HG03457 (cell line): ENCODE data around the gene ALDH1L2.

ENCODE experiments used
- ATAC-seq: cut with Tn5 transposase; IDR thresholded peaks from one replicate; pipeline ENCODE4 v1.9.1; 2021; ENCODE audit warnings: moderate number of reproducible peaks; ENCODE audit not compliant: unreplicated experiment

Gene ALDH1L2

GRCh38 chr12:105083551-105084105, 630 bp downstream of the ALDH1L2 start:
- ATAC-seq = no peak

DNA sequence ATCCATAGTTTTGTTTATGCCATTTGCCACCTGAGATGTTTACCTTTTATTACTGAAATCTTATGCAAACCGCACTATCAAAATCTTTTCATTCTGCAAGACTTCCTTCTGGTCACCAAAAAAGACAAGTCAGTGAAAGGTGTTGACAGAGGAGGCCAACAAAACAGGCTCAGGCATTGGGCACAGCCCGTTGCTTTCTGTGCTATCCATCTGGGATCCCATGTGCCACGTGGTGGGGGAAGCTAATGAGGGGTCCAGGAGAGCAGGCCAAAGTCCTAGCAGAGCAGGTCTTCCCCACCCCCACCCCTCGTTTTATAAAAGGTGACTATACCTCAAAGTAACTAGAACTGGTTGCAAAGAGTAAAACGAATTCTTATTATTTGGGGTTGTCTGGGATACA, 1.2 kb downstream of the ALDH1L2 start:
- ATAC-seq = no peak

GRCh38 chr12:105078712-105079570, 5.3 kb downstream of the ALDH1L2 start:
- ATAC-seq = no peak

DNA sequence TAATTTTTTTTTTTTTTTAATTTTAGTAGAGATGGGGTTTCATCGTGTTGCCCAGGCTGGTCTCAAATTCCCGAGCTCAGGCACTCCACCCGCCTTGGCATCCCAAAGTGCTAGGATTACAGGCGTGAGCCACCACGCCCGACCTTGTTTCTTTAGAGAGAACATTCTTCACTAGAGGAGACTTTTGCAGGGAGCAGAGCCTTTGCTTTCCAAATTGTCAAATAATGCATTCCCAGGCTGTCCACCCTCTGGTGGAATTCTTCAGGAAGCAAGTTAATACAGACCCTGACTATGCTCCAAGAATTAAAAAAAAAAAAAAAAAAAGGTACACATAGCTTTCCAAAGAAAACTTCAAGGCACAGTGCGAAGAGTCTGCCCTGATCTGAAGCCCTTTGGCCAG, 6.8 kb downstream of the ALDH1L2 start:
- no peak for ATAC-seq

- no peak for ATAC-seq
Observed at GRCh38 chr12:105076913-105077312, 7.3 kb downstream of the ALDH1L2 start.

DNA sequence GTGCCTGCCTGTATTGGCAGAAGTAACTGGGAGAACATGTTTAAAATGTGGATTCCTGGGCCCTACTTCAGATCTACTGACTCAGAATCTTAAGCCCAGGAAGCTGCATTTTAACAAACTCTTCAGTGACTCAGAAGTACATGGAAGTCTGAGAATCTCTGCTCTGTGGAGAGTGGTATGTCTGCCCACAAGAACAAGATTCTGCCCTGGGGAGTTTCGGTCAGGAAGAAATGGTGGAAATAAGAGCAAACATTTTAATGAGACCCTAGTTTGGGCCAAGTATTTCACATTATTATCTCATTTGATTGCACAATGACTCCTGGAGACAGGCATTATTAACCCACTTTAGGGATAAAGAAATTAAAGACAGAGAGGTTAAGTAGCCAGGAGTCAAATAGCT, 8.2 kb downstream of the ALDH1L2 start:
- no peak for ATAC-seq

- no peak for ATAC-seq
Observed at GRCh38 chr12:105072888-105073488, 11.3 kb downstream of the ALDH1L2 start.

- no peak for ATAC-seq
Observed at GRCh38 chr12:105071981-105072380, 12.3 kb downstream of the ALDH1L2 start.

DNA sequence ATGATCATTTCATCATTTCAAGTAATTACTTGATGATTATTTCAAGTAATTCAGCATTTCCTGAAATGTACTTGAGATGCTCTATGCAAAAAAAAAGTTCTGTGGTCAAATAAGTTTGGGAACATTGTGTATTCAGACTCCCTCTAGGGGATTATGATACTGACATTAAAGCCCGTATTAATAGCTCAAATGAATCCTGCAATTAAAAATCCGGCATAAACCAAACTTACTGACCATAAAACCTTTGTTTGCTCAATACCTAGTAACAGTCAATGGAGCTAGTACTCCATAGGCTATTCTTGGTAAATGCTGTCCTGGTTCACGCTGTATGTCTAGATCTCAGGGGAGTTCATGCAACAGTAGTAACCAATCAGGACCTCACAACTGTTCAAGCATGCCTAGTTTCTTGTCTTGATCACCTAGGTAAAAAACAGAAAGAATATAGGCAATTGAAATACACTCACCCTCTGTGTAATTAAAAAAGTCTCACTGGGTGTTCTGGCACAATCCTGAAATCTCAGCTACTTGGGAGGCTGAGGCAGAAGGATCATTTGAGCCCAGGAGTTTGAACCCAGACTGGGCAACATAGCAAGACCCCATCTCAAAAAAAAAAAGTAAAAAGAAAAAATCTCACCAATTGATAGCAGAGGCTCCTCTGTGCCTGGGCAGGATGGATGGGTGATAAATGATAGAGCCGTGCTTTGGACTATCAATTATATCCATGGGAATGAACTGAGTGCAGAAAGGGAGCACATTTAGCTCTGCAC, 14.1 kb downstream of the ALDH1L2 start:
- no peak for ATAC-seq

- no peak for ATAC-seq
Observed at GRCh38 chr12:105067511-105068031, 16.7 kb downstream of the ALDH1L2 start.

DNA sequence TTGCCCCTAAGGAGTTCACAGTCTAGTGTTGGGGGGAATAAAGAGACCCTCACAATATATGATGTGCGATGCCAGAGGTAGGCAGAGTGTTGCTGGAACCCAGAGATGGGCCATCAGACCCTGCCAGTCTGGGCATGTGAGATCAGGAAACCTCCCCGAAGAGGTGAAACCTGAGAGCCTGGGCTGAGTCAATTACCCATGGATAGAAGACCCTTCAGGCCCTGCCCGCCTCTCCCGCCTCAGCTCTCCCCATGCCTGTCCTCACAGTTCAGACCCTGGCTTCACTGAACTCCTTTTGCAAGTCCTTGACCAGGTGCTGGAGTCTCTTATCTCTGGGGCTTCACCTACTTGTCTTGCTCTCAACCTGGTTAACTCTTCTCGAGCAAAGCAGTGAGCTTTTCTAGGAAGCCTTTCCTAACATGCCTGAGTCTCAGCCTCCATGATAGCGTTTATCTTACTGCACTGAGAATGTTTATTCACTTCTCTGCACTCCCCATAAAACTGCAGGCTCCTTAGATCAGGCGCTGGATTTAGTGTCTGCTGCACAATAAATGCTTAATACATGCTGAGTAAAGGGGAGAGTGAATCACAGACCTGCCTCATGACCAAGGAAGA, 19.6 kb downstream of the ALDH1L2 start:
- ATAC-seq = no peak

GRCh38 chr12:105060715-105061378, 23.4 kb downstream of the ALDH1L2 start:
- ATAC-seq = no peak

GRCh38 chr12:105057174-105057573, 27.1 kb downstream of the ALDH1L2 start:
- ATAC-seq = no peak

DNA sequence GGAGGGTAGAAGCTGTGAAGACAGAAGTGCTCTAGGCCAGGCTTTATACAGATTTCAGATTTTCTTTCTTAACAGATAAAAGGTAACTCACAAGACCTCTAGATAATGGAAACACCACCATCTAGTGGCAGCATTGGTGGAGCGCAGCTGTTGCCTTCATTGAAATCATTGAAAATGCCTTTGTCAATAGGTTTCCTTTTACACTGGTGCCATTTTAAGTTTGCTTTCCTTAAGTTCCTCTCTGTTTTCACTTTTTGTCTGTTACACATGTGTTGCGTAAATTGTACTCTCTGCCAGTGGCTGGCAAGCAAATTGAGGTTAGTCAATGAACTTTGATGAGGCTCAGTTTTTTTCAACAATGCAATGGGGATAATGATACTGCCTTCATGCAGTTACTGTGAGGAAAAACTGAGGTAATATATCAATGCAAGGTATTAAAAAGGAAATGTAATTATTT, 31.1 kb downstream of the ALDH1L2 start:
- ATAC-seq = no peak

DNA sequence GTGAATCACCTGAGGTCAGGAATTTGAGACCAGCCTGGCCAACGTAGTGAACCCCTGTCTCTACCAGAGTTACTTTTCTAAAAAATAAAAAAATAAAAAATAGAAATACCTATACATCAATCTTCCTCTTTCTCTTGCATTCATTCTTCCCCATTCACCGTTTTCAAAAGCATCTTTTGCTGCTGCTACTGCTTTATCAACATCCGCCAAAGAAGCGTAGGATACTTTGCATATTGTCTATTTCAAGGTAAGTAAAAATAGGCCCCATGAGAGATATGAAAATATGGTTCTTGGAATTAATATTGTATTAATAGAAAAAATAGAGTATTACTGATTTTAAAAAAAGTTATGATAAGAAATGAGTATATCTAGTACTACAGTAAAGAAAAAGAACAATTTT, 32.3 kb downstream of the ALDH1L2 start:
- no peak for ATAC-seq

DNA sequence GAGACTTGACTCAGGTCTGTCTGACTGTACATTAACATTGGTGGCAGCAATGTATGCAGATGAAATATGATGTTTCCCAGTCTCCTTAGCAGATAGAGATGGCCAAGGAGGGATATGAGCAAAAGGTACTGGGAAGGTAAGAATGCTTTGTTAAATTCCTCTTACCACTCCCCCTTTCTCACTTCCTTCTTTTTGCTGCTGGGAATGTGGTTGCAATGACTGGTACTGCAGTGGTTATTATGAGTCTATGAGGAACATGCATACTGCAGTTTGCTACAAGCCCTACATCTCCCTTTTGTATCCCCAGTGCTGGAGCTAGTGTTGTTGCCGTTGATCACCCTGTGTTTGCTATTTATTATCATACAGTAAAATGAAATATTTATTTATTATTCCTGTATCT, 35.9 kb downstream of the ALDH1L2 start:
- no peak for ATAC-seq

DNA sequence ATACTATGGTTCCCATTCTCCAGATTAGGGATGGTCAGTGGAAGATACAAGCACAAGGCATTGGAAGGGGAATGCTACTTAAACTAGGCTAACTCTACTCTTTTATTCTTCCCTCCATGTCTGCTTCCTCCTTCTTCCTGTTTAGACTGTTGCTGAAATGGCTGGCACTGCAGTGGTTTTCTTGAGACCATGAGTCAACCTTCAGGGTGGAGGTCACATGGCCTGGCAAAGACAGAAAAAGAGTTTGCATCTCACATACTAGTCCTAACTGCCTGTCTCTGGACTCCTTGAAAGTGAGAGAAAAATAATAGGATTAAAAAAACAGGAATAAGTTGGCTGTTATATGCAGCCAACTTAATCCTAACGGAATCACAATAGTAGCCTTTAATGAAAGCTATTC, 37.0 kb downstream of the ALDH1L2 start:
- ATAC-seq = no peak

- ATAC-seq = no peak
Observed at GRCh38 chr12:105041186-105041585, 43.1 kb downstream of the ALDH1L2 start.

DNA sequence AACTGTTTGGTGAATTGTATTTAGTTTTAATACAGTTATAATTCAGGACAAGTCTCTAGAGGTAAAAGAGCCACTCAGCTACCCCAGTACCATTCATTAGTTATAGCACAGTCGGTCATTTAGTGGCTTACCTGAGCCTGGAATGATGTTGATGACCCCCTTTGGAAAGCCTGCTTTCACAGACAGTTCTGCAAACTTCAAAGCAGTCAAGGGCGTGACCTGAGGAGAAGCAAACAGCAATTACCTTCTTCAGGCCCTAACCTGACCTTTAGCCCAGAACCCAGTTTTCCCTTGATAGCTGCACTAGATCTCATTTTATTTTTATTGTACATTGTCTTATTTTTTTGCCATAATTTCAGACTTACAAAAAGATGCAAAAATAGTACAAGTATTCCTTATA, 43.8 kb downstream of the ALDH1L2 start:
- no peak for ATAC-seq

- ATAC-seq = no peak
Observed at GRCh38 chr12:105036937-105037649, 47.2 kb downstream of the ALDH1L2 start.
